ENCODE results near the gene SHISA9. TPM values are rescaled to one million over a fixed set of nuclear protein-coding genes. Genes with fewer than 3 reads are reported as not detected.
"Not testable (repeated sequence)": the region's sequence is repeated elsewhere in the genome, so short reads cannot be mapped to it uniquely, and the experiment has no call there.

The SHISA9 gene
- polyA plus RNA-seq (2011; rRNA removed) = 0.09 and 0.16 TPM in 2 replicates
- polyA plus RNA-seq (2012; cell fraction: cytosol; rRNA removed) = under 0.01 TPM in 1 of 2 replicates, not detected in the other
- not detected in 2 replicates for polyA plus RNA-seq (2012; cell fraction: nucleus; rRNA removed)
- polyA plus RNA-seq (2017; fragmentation: RNase III; extraction: RNeasy Plus Mini Kit Qiagen cat#74134 plus additional on column Dnase treatment) = not detected in 3 replicates
- polyA minus RNA-seq (2011; rRNA and poly(A)+ RNA removed) = 0.08 and 0.68 TPM in 2 replicates

DNA sequence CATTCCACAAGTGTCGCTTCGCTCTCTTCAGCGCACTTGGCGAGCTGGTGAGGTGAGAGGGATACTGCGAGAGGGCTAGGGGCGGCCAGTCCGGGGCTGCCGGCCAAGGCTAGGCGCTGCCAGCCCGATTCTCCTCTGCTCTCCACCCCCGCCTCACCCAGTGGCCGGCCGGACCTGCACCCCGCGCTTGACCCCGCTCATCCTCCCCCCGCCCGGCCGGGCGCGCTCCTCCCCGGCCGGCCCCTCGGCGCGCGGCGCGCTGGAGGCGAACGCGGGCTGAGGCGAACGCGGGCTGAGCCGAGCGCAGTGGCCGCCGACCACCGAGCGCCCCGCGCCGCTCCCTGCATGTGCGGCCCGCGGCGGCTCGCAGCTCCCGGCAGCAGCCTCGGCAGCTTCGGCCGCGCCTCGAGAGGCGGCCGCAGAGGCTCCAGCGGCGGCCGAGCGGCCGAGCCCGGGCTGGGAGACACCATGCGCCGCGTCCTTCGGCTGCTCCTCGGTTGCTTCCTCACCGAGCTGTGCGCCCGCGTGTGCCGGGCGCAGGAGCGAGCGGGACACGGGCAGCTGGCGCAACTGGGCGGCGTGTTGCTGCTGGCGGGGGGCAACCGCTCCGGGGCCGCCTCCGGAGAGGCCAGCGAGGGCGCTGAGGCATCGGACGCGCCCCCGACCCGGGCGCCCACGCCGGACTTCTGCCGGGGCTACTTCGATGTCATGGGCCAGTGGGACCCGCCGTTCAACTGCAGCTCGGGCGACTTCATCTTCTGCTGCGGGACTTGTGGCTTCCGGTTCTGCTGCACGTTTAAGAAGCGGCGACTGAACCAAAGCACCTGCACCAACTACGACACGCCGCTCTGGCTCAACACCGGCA is at the start of gene SHISA9:
Gene SHISA9, plus strand, starts transcription at position 2 of the 865 bp plus-strand sequence.
- 65% methylated on average over 85 of the region's 110 CpGs for WGBS (ENCODE audit: missing lambda C conversion rate)
- CTCF ChIA-PET = interaction anchor here (0.6 kb wide), 1 partner anchor 972 kb away, joined by 3 read pairs; no protein-coding TSS in a partner anchor
- H3K4me1 ChIP-seq = no peaks in the 10 kb centered on the region
- peak within 1 kb of the TSS; percentile 32; the same call in 2 of the 3 replicates for H3K4me3 ChIP-seq
- peak within 1 kb of the TSS; percentile 58 for H3K4me2 ChIP-seq
- FAIRE-seq (no peak), DNase-seq (ENCODE audit: low read depth in 1 of 2, low spot score in 1 of 2) (no peak), ATAC-seq (no peak)
- H3K27ac ChIP-seq = no peak within 1 kb of the TSS
- no peaks in the 10 kb centered on the region for H3K9me3 ChIP-seq
- POLR2A ChIA-PET = no interaction called here
- TF ChIP-seq EHMT2 (IDR thresholded peaks at IDR 0.05; ENCODE audit: low read depth) (no peak), MYC (IDR thresholded peaks at IDR 0.05; ENCODE audit: borderline replicate concordance, low read length) (no peak), NR3C1 (IDR thresholded peaks at IDR 0.05) (no peak), HES2 (IDR thresholded peaks at IDR 0.05) (no peak), FOSL2 (IDR thresholded peaks at IDR 0.05) (no peak), FOSL2 (CRISPR knock-in tag; IDR thresholded peaks at IDR 0.05) (no peak), POLR2AphosphoS2 (conservative IDR thresholded peaks at IDR 0.05; ENCODE audit: low read length) (no peak), CHD4 (IDR thresholded peaks at IDR 0.05; ENCODE audit: borderline replicate concordance) (no peak), POLR2A (IDR thresholded peaks at IDR 0.05; ENCODE audit: low read length) (no peak), CBX2 (IDR thresholded peaks at IDR 0.05; ENCODE audit: borderline replicate concordance, low read depth) (no peak), RCOR1 (IDR thresholded peaks at IDR 0.05; ENCODE audit: low read depth, low read length) (no peak), KDM5A (IDR thresholded peaks at IDR 0.05) (no peak), HEYL (CRISPR knock-in tag; IDR thresholded peaks at IDR 0.05) (no peak), KDM1A (IDR thresholded peaks at IDR 0.05; ENCODE audit: low read depth) (no peak), NFE2L2 (conservative IDR thresholded peaks at IDR 0.05; ENCODE audit: low read length) (no peak), RFX5 (IDR thresholded peaks at IDR 0.05) (no peak), PHF8 (IDR thresholded peaks at IDR 0.05; ENCODE audit: borderline replicate concordance, low read depth) (no peak), SMC3 (IDR thresholded peaks at IDR 0.05) (no peak), FOSB (CRISPR knock-in tag; IDR thresholded peaks at IDR 0.05) (no peak)
- TF ChIP-seq, protein P1, sequence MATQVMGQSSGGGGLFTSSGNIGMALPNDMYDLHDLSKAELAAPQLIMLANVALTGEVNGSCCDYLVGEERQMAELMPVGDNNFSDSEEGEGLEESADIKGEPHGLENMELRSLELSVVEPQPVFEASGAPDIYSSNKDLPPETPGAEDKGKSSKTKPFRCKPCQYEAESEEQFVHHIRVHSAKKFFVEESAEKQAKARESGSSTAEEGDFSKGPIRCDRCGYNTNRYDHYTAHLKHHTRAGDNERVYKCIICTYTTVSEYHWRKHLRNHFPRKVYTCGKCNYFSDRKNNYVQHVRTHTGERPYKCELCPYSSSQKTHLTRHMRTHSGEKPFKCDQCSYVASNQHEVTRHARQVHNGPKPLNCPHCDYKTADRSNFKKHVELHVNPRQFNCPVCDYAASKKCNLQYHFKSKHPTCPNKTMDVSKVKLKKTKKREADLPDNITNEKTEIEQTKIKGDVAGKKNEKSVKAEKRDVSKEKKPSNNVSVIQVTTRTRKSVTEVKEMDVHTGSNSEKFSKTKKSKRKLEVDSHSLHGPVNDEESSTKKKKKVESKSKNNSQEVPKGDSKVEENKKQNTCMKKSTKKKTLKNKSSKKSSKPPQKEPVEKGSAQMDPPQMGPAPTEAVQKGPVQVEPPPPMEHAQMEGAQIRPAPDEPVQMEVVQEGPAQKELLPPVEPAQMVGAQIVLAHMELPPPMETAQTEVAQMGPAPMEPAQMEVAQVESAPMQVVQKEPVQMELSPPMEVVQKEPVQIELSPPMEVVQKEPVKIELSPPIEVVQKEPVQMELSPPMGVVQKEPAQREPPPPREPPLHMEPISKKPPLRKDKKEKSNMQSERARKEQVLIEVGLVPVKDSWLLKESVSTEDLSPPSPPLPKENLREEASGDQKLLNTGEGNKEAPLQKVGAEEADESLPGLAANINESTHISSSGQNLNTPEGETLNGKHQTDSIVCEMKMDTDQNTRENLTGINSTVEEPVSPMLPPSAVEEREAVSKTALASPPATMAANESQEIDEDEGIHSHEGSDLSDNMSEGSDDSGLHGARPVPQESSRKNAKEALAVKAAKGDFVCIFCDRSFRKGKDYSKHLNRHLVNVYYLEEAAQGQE (IDR thresholded peaks at IDR 0.05) = no peak

DNA sequence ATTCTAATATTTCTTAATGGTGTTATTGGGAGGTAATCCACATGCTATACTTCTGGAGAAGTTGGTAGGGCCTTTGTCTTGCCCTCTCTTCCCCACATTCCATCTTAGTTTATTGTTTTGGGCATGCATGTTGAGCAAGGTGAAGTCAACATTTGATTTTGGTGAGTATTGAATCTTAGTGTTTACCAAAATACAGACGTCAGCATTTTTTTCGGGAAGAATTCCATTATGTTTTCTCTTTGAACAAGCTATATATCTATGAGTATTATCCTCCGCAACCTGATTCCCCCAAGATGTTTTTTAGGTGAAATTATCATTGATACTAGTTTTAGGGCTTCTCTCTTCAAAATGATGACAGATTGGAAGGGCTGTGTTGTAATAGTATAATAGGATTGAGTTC is 47.4 kb upstream of the SHISA9 start:
- no peak for FAIRE-seq
- no peak overlapping the region for H3K4me3 ChIP-seq
- H3K4me2 ChIP-seq = no peak overlapping the region
- TF ChIP-seq CHD2 (IDR thresholded peaks at IDR 0.05; ENCODE audit: low read length, partially characterized antibody) = no peak
- peak; percentile 92 for TF ChIP-seq MAFK (IDR thresholded peaks at IDR 0.05; ENCODE audit: partially characterized antibody)
- WGBS (ENCODE audit: missing lambda C conversion rate) = 79% methylated on average over 3 of the region's 3 CpGs
- H3K27ac ChIP-seq = no peak overlapping the region
- 0 out of 3 replicates have a peak, but pooled peaks cover 4% of the 10 kb centered on the region for H3K9me3 ChIP-seq
- ChIA-PET CTCF (interaction anchor here (1.1 kb wide), 1 partner anchor 12 kb away, joined by 3 read pairs; no protein-coding TSS in a partner anchor), POLR2A (no interaction called here)
- DNase-seq (ENCODE audit: low read depth in 1 of 2, low spot score in 1 of 2) = no peak
- no peak for ATAC-seq
- no peaks in the 10 kb centered on the region for H3K4me1 ChIP-seq

DNA sequence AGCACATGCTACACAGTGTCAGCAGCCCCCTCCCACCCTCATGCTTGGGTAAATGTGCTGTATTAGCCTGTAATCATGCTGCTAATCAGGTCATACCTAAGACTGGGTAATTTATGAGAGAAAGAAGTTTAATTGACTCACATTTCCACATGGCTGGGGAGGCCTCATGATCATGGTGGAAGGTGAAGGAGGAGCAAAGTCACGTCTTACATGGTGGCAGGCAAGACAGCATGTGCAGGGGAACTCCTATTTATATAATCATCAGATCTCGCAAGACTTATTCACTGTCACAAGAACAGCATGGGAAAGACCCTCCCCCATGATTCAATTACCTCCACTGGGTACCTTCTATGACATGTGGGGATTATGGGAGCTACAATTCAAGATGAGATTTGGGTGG is 44.0 kb upstream of the SHISA9 start:
- ATAC-seq; POLR2A ChIA-PET; FAIRE-seq; H3K4me1 ChIP-seq; DNase-seq (ENCODE audit: low read depth in 1 of 2, low spot score in 1 of 2); H3K4me3 ChIP-seq; H3K27ac ChIP-seq; H3K4me2 ChIP-seq; H3K9me3 ChIP-seq: not testable (repeated sequence)
- CTCF ChIA-PET = interaction anchor here (0.7 to 2.2 kb wide), 2 partner anchors 17 to 377 kb away, joined by 3 to 6 read pairs; no protein-coding TSS in a partner anchor
- 20% methylated on average over 2 of the region's 2 CpGs for WGBS (ENCODE audit: missing lambda C conversion rate)

Measured in A549 (cell line).